Vagina (tissue), 2 donors: ENCODE measurements around the gene GRK5.

Source experiments
- CTCF ChIP-seq, 3 experiments: fragments of 450-650 bp in 2 of 3; fragments of 200-600 bp in 1 of 3; sonication (generic) in 1 of 3; IDR thresholded peaks; one replicate each; pipeline ENCODE4 v1.5.1; 2017 to 2019; ENCODE audit warnings: antibody characterized with exemption in 3 of 3, mild to moderate bottlenecking in 2 of 3, moderate library complexity in 2 of 3
- POLR2A ChIP-seq, 2 donors: fragments of 450-650 bp; IDR thresholded peaks; one replicate each; pipeline ENCODE4 v1.6.1; 2017; ENCODE audit warnings: antibody characterized with exemption in 2 of 2, mild to moderate bottlenecking in 2 of 2, moderate library complexity in 2 of 2
- POLR2AphosphoS5 ChIP-seq, 2 donors: sonication (generic); formaldehyde crosslinking; IDR thresholded peaks; one replicate each; pipeline ENCODE4 v1.9.0; 2017; ENCODE audit warnings: antibody characterized with exemption in 2 of 2, mild to moderate bottlenecking in 2 of 2, low read depth in 1 of 2; ENCODE audit not compliant: insufficient read depth in 1 of 2

- TF ChIP-seq POLR2AphosphoS5 (IDR thresholded peaks at IDR 0.05; ENCODE audit: insufficient read depth in 1 of 2, low read depth in 1 of 2) (peak in 1 of 2 donors; percentile 61), CTCF (IDR thresholded peaks at IDR 0.05) (no peak), POLR2A (IDR thresholded peaks at IDR 0.05) (no peak)
These were observed 108.0 kb downstream of the GRK5 start for GRCh38 chr10:119315128-119316001.
